ENCODE data around the gene SYT9. TPM values are rescaled to one million over a fixed set of nuclear protein-coding genes. Genes with fewer than 3 reads are reported as not detected.

Gene SYT9
- total and polyA plus RNA-seq, 10 of the 15 experiments (the other 5 are each of a cell fraction or from before 2014, with no cell fraction given) = 0.03 TPM; not detected in 9

GRCh38 chr11:7506243-7506642 lies 254.5 kb downstream of the SYT9 start:
- 78% methylated on average over 3 of the region's 3 CpGs for WGBS (ENCODE audit: insufficient coverage, insufficient replicate concordance, low lambda C conversion rate, missing lambda C conversion rate)
- Histone ChIP-seq H3K4me2 (ENCODE audit: control insufficient read depth, insufficient read depth) (no peak overlapping the region), H3K27ac (ENCODE audit: control insufficient read depth, insufficient read depth) (no peak overlapping the region), H3K36me3 (ENCODE audit: control insufficient read depth in 2 of 2, insufficient read depth in 2 of 2, low read length in 1 of 2) (no peaks in the 10 kb centered on the region; a peak in 1 of 4 replicates), H3K27me3 (replicated peaks in 1 of 2; ENCODE audit: control insufficient read depth in 2 of 2, insufficient read depth in 2 of 2, low read length in 1 of 2) (no peaks in the 10 kb centered on the region), H3K9ac (ENCODE audit: control insufficient read depth, insufficient read depth, low read length) (no peak overlapping the region), H3K9me3 (replicated peaks; ENCODE audit: control insufficient read depth, insufficient read depth, low read length) (no peaks in the 10 kb centered on the region), H4K20me1 (ENCODE audit: control insufficient read depth, insufficient read depth) (no peaks in the 10 kb centered on the region), H2AFZ (ENCODE audit: control insufficient read depth, low read depth, low read length) (no peak overlapping the region), H3K4me3 (no peak overlapping the region), H3K79me2 (ENCODE audit: control insufficient read depth, insufficient read depth, low read length) (no peaks in the 10 kb centered on the region), H3K4me1 (ENCODE audit: control insufficient read depth, insufficient read depth, low read length) (peaks cover 14% of the 10 kb centered on the region)
- in situ Hi-C loops (cut with MboI) = loop anchor here (25.0 kb wide), 1 partner anchor 1819 kb away; the partner anchor contains the start of genes TRIM22 and TRIM5
- SMC1A ChIA-PET (ENCODE audit: uncharacterized antibody, unreplicated experiment) = interaction anchor here (1.0 to 9.6 kb wide), 5 partner anchors 9 to 119 kb away, joined by 3 to 54 read pairs (median 9); no protein-coding TSS in a partner anchor
- FAIRE-seq = no peak
- intact Hi-C loops (cut with micrococcal nuclease; ENCODE audit: unreplicated experiment) = no loop called here
- no TSS peak for BruUV-seq (replicated peaks)
- POLR2A ChIA-PET = interaction anchor here (0.8 to 2.1 kb wide), 3 partner anchors 10 to 31 kb away, joined by 3 to 8 read pairs (median 3); no protein-coding TSS in a partner anchor
- RAD21 ChIA-PET (ENCODE audit: unreplicated experiment) = interaction anchor here (0.7 to 1.4 kb wide), 4 partner anchors 9 to 64 kb away, joined by 3 to 6 read pairs (median 3); no protein-coding TSS in a partner anchor
- CTCF ChIA-PET = no interaction called here
- peak; percentile 62 for ATAC-seq
- no peak for DNase-seq (ENCODE audit: low read depth, low spot score)
- TF ChIP-seq CHD1 (IDR thresholded peaks at IDR 0.05; ENCODE audit: low read depth, low read length) (no peak), MEF2B (IDR thresholded peaks at IDR 0.05; ENCODE audit: partially characterized antibody, poor library complexity, severe bottlenecking) (no peak), NR2C1 (IDR thresholded peaks at IDR 0.05) (no peak), ETV6 (conservative IDR thresholded peaks at IDR 0.05 in 1 of 2, IDR thresholded peaks at IDR 0.05 in 1 of 2; ENCODE audit: borderline replicate concordance in 1 of 2, low read depth in 1 of 2) (no peak), SPI1 (IDR thresholded peaks at IDR 0.05; ENCODE audit: borderline replicate concordance, insufficient read depth, low read depth, low read length) (peak; percentile 74; the same call in 1 of the 2 replicates), SIX5 (IDR thresholded peaks at IDR 0.05; ENCODE audit: low read depth, low read length, severe bottlenecking) (no peak), SREBF2 (IDR thresholded peaks at IDR 0.05; ENCODE audit: low read length) (no peak), MTA2 (IDR thresholded peaks at IDR 0.05; ENCODE audit: low read depth) (peak; percentile 34; the same call in 1 of the 2 replicates), SMAD1 (IDR thresholded peaks at IDR 0.05; ENCODE audit: low read depth, partially characterized antibody) (no peak)
- TF ChIP-seq, protein P1, sequence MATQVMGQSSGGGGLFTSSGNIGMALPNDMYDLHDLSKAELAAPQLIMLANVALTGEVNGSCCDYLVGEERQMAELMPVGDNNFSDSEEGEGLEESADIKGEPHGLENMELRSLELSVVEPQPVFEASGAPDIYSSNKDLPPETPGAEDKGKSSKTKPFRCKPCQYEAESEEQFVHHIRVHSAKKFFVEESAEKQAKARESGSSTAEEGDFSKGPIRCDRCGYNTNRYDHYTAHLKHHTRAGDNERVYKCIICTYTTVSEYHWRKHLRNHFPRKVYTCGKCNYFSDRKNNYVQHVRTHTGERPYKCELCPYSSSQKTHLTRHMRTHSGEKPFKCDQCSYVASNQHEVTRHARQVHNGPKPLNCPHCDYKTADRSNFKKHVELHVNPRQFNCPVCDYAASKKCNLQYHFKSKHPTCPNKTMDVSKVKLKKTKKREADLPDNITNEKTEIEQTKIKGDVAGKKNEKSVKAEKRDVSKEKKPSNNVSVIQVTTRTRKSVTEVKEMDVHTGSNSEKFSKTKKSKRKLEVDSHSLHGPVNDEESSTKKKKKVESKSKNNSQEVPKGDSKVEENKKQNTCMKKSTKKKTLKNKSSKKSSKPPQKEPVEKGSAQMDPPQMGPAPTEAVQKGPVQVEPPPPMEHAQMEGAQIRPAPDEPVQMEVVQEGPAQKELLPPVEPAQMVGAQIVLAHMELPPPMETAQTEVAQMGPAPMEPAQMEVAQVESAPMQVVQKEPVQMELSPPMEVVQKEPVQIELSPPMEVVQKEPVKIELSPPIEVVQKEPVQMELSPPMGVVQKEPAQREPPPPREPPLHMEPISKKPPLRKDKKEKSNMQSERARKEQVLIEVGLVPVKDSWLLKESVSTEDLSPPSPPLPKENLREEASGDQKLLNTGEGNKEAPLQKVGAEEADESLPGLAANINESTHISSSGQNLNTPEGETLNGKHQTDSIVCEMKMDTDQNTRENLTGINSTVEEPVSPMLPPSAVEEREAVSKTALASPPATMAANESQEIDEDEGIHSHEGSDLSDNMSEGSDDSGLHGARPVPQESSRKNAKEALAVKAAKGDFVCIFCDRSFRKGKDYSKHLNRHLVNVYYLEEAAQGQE (IDR thresholded peaks at IDR 0.05; ENCODE audit: low read depth, low read length) = no peak

All from GM12878 (cell line).